Trophoblast cell (in vitro differentiated cells and primary cell): ENCODE measurements around the gene VWA1.

Experiments
- DNase-seq, 2 donors: peaks; one replicate each; pipeline ENCODE4 v3.0.0-alpha.2; 2016
- H2AFZ ChIP-seq: 2 replicates; pipeline ENCODE4 v1.6.1; 2013; ENCODE audit warnings: low read length, moderate library complexity, mild to moderate bottlenecking; ENCODE audit not compliant: insufficient read depth, poor library complexity
- H2AK5ac ChIP-seq: 2 replicates; pipeline ENCODE4 v1.6.1; 2013; ENCODE audit warnings: mild to moderate bottlenecking, low read length
- H2BK120ac ChIP-seq: 2 replicates; pipeline ENCODE4 v1.6.1; 2013; ENCODE audit warnings: low read length, mild to moderate bottlenecking, moderate library complexity; ENCODE audit not compliant: insufficient read depth, poor library complexity
- H2BK12ac ChIP-seq: 2 replicates; pipeline ENCODE4 v1.6.1; 2013; ENCODE audit warnings: mild to moderate bottlenecking, low read length, moderate library complexity
- H2BK5ac ChIP-seq: 2 replicates; pipeline ENCODE4 v1.6.1; 2013; ENCODE audit warnings: low read length, low read depth, moderate library complexity, mild to moderate bottlenecking; ENCODE audit not compliant: poor library complexity
- H3K14ac ChIP-seq: 2 replicates; pipeline ENCODE4 v1.6.1; 2013; ENCODE audit warnings: mild to moderate bottlenecking, low read length
- H3K18ac ChIP-seq: 2 replicates; pipeline ENCODE4 v1.6.1; 2013; ENCODE audit warnings: mild to moderate bottlenecking, low read length
- H3K23ac ChIP-seq: 2 replicates; pipeline ENCODE4 v1.6.1; 2013; ENCODE audit warnings: low read length
- H3K27ac ChIP-seq: 2 replicates; pipeline ENCODE4 v1.5.1; 2013; ENCODE audit warnings: low read depth, mild to moderate bottlenecking, inconsistent platforms, low read length, moderate library complexity
- H3K27me3 ChIP-seq: 2 replicates; pipeline ENCODE4 v1.6.1; 2013; ENCODE audit warnings: inconsistent platforms, mild to moderate bottlenecking, low read length, moderate library complexity; ENCODE audit not compliant: insufficient read depth
- H3K36me3 ChIP-seq, 2 experiments: 1 replicate in 1 of 2; 2 replicates in 1 of 2; pipeline ENCODE4 v1.6.1; 2013; ENCODE audit warnings: low read length in 2 of 2, mild to moderate bottlenecking in 2 of 2, moderate library complexity in 1 of 2; ENCODE audit not compliant: insufficient read depth in 2 of 2, control insufficient read depth in 1 of 2
- H3K4ac ChIP-seq: 2 replicates; pipeline ENCODE4 v1.6.1; 2013; ENCODE audit warnings: low read depth, mild to moderate bottlenecking, low read length, moderate library complexity
- H3K4me1 ChIP-seq, 2 experiments: 1 replicate in 1 of 2; 2 replicates in 1 of 2; pipeline ENCODE4 v1.6.1; 2013; ENCODE audit warnings: low read length in 2 of 2, mild to moderate bottlenecking in 2 of 2, moderate library complexity in 1 of 2; ENCODE audit not compliant: insufficient read depth in 2 of 2, control insufficient read depth in 1 of 2
- H3K4me2 ChIP-seq: 2 replicates; pipeline ENCODE4 v1.6.1; 2013; ENCODE audit warnings: inconsistent platforms, mild to moderate bottlenecking, low read length, moderate library complexity
- H3K4me3 ChIP-seq: 2 replicates; pipeline ENCODE4 v1.5.1; 2013; ENCODE audit warnings: mild to moderate bottlenecking, low read depth, low read length, inconsistent platforms
- H3K79me1 ChIP-seq: one replicate; pipeline ENCODE4 v1.6.1; 2013; ENCODE audit warnings: low read length
- H3K79me2 ChIP-seq: 2 replicates; pipeline ENCODE4 v1.6.1; 2013; ENCODE audit warnings: low read length, mild to moderate bottlenecking; ENCODE audit not compliant: control insufficient read depth, insufficient read depth, poor library complexity
- H3K9ac ChIP-seq: 2 replicates; pipeline ENCODE4 v1.6.1; 2013; ENCODE audit warnings: mild to moderate bottlenecking, low read length
- H3K9me3 ChIP-seq: 2 replicates; pipeline ENCODE4 v1.6.1; 2013; ENCODE audit warnings: low read depth, mild to moderate bottlenecking, control low read depth, inconsistent platforms, low read length; ENCODE audit not compliant: insufficient read depth
- H4K12ac ChIP-seq: 2 replicates; pipeline ENCODE4 v1.6.1; 2013; ENCODE audit warnings: low read depth, mild to moderate bottlenecking, low read length, moderate library complexity
- H4K8ac ChIP-seq: 2 replicates; pipeline ENCODE4 v1.6.1; 2013; ENCODE audit warnings: low read depth, mild to moderate bottlenecking, low read length, moderate library complexity
- H4K91ac ChIP-seq: one replicate; pipeline ENCODE4 v1.6.1; 2013; ENCODE audit warnings: low read depth, mild to moderate bottlenecking, low read length, moderate library complexity
- WGBS: extraction: QIAGEN DNeasy Blood & Tissue Kit; methylation state at CpG from one replicate; pipeline ENCODE4 v1.1.7; 2013; ENCODE audit warnings: missing lambda C conversion rate; ENCODE audit not compliant: insufficient read length, insufficient coverage; ENCODE audit errors: extremely low coverage; 5-methylcytosine and 5-hydroxymethylcytosine counted together

Gene VWA1

DNA sequence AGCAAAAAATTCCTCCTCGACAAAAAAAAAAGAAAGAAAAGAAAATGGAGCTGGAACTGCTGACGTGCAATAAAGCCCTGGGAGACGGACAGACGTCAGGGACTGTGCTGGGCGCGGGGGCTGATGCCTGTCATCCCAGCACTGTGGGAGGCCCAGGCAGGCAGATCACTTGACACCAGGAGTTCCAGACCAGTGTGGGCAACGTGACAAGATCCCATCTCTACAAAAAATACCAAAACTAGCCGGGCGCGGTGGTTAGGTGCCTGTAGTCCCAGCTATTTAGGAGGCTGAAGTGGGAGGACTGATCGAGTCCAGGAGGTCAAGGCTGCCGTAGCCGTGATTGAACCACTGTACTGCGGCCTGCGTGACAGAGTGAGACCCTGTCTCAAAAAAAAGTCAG lies 10.8 kb upstream of the VWA1 start:
- H3K4me1 ChIP-seq, result peaks cover 44 to 47% of the 10 kb centered on the region in 2 experiments
- no peak overlapping the region for H2BK120ac ChIP-seq
- H4K91ac ChIP-seq, result peak overlapping the region; percentile 58
- peak overlapping the region; percentile 30 for H4K8ac ChIP-seq
- H3K4me2 ChIP-seq, result no peak overlapping the region
- H3K4me3 ChIP-seq, result no peak overlapping the region
- no peak overlapping the region for H3K23ac ChIP-seq
- no peak overlapping the region for H3K27ac ChIP-seq
- no peaks in the 10 kb centered on the region for H3K36me3 ChIP-seq
- no peak overlapping the region for H2BK5ac ChIP-seq
- H2BK12ac ChIP-seq, result no peak overlapping the region
- no peak overlapping the region for H3K4ac ChIP-seq
- no peak overlapping the region for H3K18ac ChIP-seq
- H3K9me3 ChIP-seq, result no peaks in the 10 kb centered on the region
- peaks cover 36% of the 10 kb centered on the region for H3K79me1 ChIP-seq
- H2AK5ac ChIP-seq, result peak overlapping the region; percentile 27
- WGBS, result no CpG with 5 or more reads among the region's 15 CpGs
- no peak overlapping the region for H4K12ac ChIP-seq
- DNase-seq, result peak; percentile 66 to 74
- H3K27me3 ChIP-seq, result no peaks in the 10 kb centered on the region
- H3K9ac ChIP-seq, result no peak overlapping the region
- H2AFZ ChIP-seq, result no peak overlapping the region
- H3K14ac ChIP-seq, result no peak overlapping the region
- H3K79me2 ChIP-seq, result peaks cover 13% of the 10 kb centered on the region

- H3K27me3 ChIP-seq, result no peaks in the 10 kb centered on the region
These were observed 10.1 kb upstream of the VWA1 start for GRCh38 chr1:1425426-1425752.

DNA sequence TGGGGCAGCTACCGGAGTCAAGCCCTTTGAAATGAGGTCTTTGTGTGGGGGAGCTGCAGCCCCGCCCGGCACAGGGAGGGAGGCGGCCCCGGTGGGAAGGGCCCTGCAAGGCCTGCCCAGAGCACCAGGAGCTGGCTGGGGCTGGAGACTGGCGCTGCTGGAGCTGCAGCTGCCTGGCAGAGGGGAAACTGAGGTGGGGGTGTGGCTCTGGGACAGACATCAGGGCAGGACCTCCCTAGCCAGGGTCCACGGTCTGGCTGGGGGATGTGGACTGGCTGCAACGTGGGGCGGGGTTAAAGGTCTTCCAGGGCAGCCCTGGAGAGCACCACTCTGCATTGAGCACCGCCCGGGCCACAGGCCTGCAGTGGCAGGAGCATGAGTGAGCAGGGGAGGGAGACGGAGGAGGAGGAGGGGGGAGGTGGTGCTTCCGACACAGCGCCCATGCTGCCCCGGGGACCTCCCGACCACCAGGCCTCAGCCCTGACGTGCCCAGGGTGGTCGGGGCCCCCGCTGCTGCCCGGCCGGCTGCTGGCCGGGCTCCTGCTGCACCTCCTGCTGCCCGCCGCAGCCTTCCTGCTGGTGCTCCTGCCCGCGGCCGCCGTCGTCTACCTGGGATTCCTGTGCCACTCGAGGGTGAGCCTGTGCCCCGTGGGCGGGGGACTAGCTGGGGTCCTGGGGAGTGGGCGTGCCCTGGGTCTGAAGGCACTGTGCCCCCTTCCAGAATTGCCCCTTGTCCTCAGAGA lies 9.6 kb upstream of the VWA1 start:
- H4K91ac ChIP-seq, result peak overlapping the region; percentile 63
- H3K9ac ChIP-seq, result no peak overlapping the region
- no peaks in the 10 kb centered on the region for H3K27me3 ChIP-seq
- peaks cover 40% of the 10 kb centered on the region for H3K79me1 ChIP-seq
- no peaks in the 10 kb centered on the region for H3K9me3 ChIP-seq
- peak overlapping the region; percentile 64 for H2BK12ac ChIP-seq
- H3K14ac ChIP-seq, result peak overlapping the region; percentile 20
- no peak overlapping the region for H2BK5ac ChIP-seq
- H3K4me2 ChIP-seq, result no peak overlapping the region
- peak overlapping the region; percentile 37 for H4K12ac ChIP-seq
- H3K23ac ChIP-seq, result no peak overlapping the region
- H3K4me3 ChIP-seq, result no peak overlapping the region
- H3K27ac ChIP-seq, result no peak overlapping the region
- no peak overlapping the region for H3K4ac ChIP-seq
- H4K8ac ChIP-seq, result peak overlapping the region; percentile 26
- WGBS, result no CpG with 5 or more reads among the region's 33 CpGs
- no peaks in the 10 kb centered on the region for H3K36me3 ChIP-seq
- H3K79me2 ChIP-seq, result peaks cover 9% of the 10 kb centered on the region
- no peak for DNase-seq
- no peak overlapping the region for H2BK120ac ChIP-seq
- H2AFZ ChIP-seq, result no peak overlapping the region
- peak overlapping the region; percentile 96 for H2AK5ac ChIP-seq
- H3K18ac ChIP-seq, result peak overlapping the region; percentile 17
- peaks cover 43 to 47% of the 10 kb centered on the region in 2 experiments for H3K4me1 ChIP-seq

More at GRCh38 chr1:1425426-1425752, 10.1 kb upstream of the VWA1 start:
- Histone ChIP-seq H3K27ac (no peak overlapping the region), H3K79me1 (peaks cover 39% of the 10 kb centered on the region), H3K4ac (no peak overlapping the region), H3K4me2 (no peak overlapping the region), H3K9me3 (no peaks in the 10 kb centered on the region), H3K4me1 (peaks cover 43 to 47% of the 10 kb centered on the region in 2 experiments), H3K79me2 (peaks cover 9% of the 10 kb centered on the region), H2BK120ac (peak overlapping the region; percentile 42), H3K36me3 (no peaks in the 10 kb centered on the region), H4K91ac (peak overlapping the region; percentile 30), H2BK12ac (peak overlapping the region; percentile 71), H3K14ac (no peak overlapping the region), H3K23ac (no peak overlapping the region), H3K9ac (no peak overlapping the region), H2BK5ac (no peak overlapping the region), H2AFZ (no peak overlapping the region), H2AK5ac (no peak overlapping the region), H3K18ac (no peak overlapping the region), H4K8ac (peak overlapping the region; percentile 43), H4K12ac (no peak overlapping the region), H3K4me3 (no peak overlapping the region)
- no CpG with 5 or more reads among the region's 12 CpGs for WGBS
- no peak for DNase-seq

DNA sequence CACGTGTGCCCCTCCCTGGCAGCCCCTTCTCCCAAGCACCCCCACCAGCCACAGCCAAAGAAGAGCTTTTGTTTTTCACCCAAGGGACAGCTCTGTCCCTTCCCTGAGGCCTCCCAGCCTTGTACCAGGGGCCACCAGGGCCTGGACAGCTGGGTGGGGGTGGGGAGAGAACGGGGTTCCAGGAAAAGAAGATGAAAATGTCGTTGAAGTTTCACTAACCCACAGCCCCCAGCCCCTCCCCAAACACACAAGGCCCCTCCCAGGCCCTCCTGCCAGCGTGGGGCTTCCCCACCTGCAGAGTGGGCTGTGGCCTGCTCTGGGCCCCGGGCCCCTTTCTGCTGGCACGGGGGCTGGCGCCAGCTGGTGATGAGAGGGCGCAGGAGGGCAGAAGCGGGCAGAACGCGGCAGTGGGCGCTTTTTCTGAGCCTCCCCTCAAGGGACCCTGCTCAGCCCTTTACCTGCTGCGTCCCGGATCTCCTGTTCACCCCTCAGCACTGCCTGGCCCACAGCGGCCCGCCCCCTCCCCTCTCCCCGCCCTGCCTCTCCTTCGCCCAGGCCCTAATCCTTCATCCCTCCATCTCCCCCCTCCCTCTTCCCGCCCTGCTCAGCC lies 8.9 kb upstream of the VWA1 start:
- H3K27me3 ChIP-seq, result no peaks in the 10 kb centered on the region
- H3K14ac ChIP-seq, result no peak overlapping the region
- H4K12ac ChIP-seq, result no peak overlapping the region
- H3K9me3 ChIP-seq, result no peaks in the 10 kb centered on the region
- no peak overlapping the region for H2BK5ac ChIP-seq
- H3K79me1 ChIP-seq, result peaks cover 39% of the 10 kb centered on the region
- H3K79me2 ChIP-seq, result peaks cover 7% of the 10 kb centered on the region
- no peaks in the 10 kb centered on the region for H3K36me3 ChIP-seq
- H4K91ac ChIP-seq, result peak overlapping the region; percentile 63
- no peak overlapping the region for H3K18ac ChIP-seq
- peak overlapping the region; percentile 32 for H2AK5ac ChIP-seq
- no peak overlapping the region for H2AFZ ChIP-seq
- H3K4me2 ChIP-seq, result no peak overlapping the region
- H4K8ac ChIP-seq, result no peak overlapping the region
- H2BK12ac ChIP-seq, result peak overlapping the region; percentile 56
- no peak overlapping the region for H3K23ac ChIP-seq
- no peak overlapping the region for H3K4ac ChIP-seq
- peaks cover 44 to 47% of the 10 kb centered on the region in 2 experiments for H3K4me1 ChIP-seq
- DNase-seq, result no peak
- H2BK120ac ChIP-seq, result no peak overlapping the region
- no peak overlapping the region for H3K9ac ChIP-seq
- no peak overlapping the region for H3K4me3 ChIP-seq
- H3K27ac ChIP-seq, result no peak overlapping the region
- WGBS, result no CpG with 5 or more reads among the region's 19 CpGs
